CD4-positive, alpha-beta T cell (primary cell): ENCODE data around the gene FN3KRP. TPM values are rescaled to one million over a fixed set of nuclear protein-coding genes. Genes with fewer than 3 reads are reported as not detected.

Experiments used
- ATAC-seq: fragments of 200-7000 bp; cut with Tn5 transposase; one replicate; pipeline ENCODE4 v1.10.0; 2022; ENCODE audit warnings: mild to moderate bottlenecking; ENCODE audit not compliant: poor library complexity
- CTCF ChIA-PET: fragments of 350-600 bp; sonication (Branson Sonifier 250); formaldehyde crosslinking; loops from one replicate; lab custom pipeline; 2021; ENCODE audit warnings: antibody characterized with exemption, inconsistent platforms; lab: Charles Lee
- POLR2A ChIA-PET: fragments of 350-600 bp; sonication (Branson Sonifier 250); formaldehyde crosslinking; loops from one replicate; lab custom pipeline; 2021; ENCODE audit warnings: antibody characterized with exemption, inconsistent platforms; lab: Charles Lee
- DNase-seq, 14 experiments: peaks; one replicate each; pipeline ENCODE4 v3.0.0-alpha.2; 2013 to 2020; ENCODE audit warnings: mixed read lengths in 2 of 14
- H3K27ac ChIP-seq, 2 donors: one replicate each; pipeline versions ENCODE4 v1.5.1 to v1.7.0; 2013; ENCODE audit warnings: low read length in 2 of 2, low read depth in 1 of 2, mild to moderate bottlenecking in 1 of 2
- H3K27me3 ChIP-seq, 2 experiments: 1 replicate in 1 of 2; 2 replicates in 1 of 2; pipeline versions ENCODE4 v1.6.1 to v1.7.0; 2013; ENCODE audit warnings: low read length in 2 of 2, control low read depth in 1 of 2, mild to moderate bottlenecking in 1 of 2, moderate library complexity in 1 of 2; ENCODE audit not compliant: insufficient read depth in 2 of 2, control insufficient read depth in 1 of 2
- H3K36me3 ChIP-seq: one replicate; pipeline ENCODE4 v1.6.1; 2013; ENCODE audit warnings: low read length, control low read depth; ENCODE audit not compliant: insufficient read depth
- H3K4me1 ChIP-seq: one replicate; pipeline ENCODE4 v1.6.1; 2013; ENCODE audit warnings: low read length, control low read depth; ENCODE audit not compliant: insufficient read depth
- H3K4me3 ChIP-seq: one replicate; pipeline ENCODE4 v1.5.1; 2013; ENCODE audit warnings: mild to moderate bottlenecking, low read length, moderate library complexity
- H3K9me3 ChIP-seq, 2 experiments: 1 replicate in 1 of 2; 2 replicates in 1 of 2; pipeline versions ENCODE4 v1.6.1 to v1.7.0; 2013; ENCODE audit warnings: low read length in 2 of 2, mild to moderate bottlenecking in 2 of 2, control low read depth in 1 of 2, moderate library complexity in 1 of 2; ENCODE audit not compliant: control insufficient read depth in 1 of 2, insufficient read depth in 1 of 2
- H3K27ac Mint-ChIP-seq: one replicate; pipeline ENCODE4 v1.8.0; 2020; ENCODE audit warnings: mixed read lengths
- H3K27me3 Mint-ChIP-seq: one replicate; pipeline ENCODE4 v1.8.0; 2021; ENCODE audit warnings: mixed read lengths
- H3K36me3 Mint-ChIP-seq: one replicate; pipeline ENCODE4 v1.8.0; 2021; ENCODE audit warnings: low read depth, mixed read lengths
- H3K4me1 Mint-ChIP-seq: one replicate; pipeline ENCODE4 v1.8.0; 2021; ENCODE audit warnings: low read depth, mixed read lengths
- H3K4me3 Mint-ChIP-seq: one replicate; pipeline ENCODE4 v1.8.0; 2020; ENCODE audit warnings: mild to moderate bottlenecking, mixed read lengths
- H3K9me3 Mint-ChIP-seq: one replicate; pipeline ENCODE4 v1.8.0; 2020; ENCODE audit warnings: mixed read lengths
- CTCF ChIP-seq: fragments of 200-600 bp; IDR thresholded peaks from one replicate; pipeline ENCODE4 v1.8.0; 2022; ENCODE audit warnings: antibody characterized with exemption, mild to moderate bottlenecking
- intact Hi-C, 2 experiments: fragments of 100-400 bp; cut with DNase I in 1 of 2; cut with micrococcal nuclease in 1 of 2; formaldehyde crosslinking; loops; one replicate each; pipeline versions ENCODE4 v1.15.1 to v1.9.0; 2023 to 2025; cut with DNase I, micrococcal nuclease
- total RNA-seq, 174 experiments: library from RNA in 2 of 174; stranded (reverse) in 2 of 174; gene quantifications; one replicate each; pipeline ENCODE4 v1.2.3 and lab custom pipeline; 2021 to 2026

FN3KRP gene
- total RNA-seq, 2 experiments from 2014 or later: 30.6 to 31.2 TPM

- Mint-ChIP-seq H3K4me3 (no peak overlapping the region), H3K27ac (no peak overlapping the region), H3K27me3 (no peaks in the 10 kb centered on the region), H3K36me3 (peaks cover 14% of the 10 kb centered on the region), H3K9me3 (no peaks in the 10 kb centered on the region), H3K4me1 (no peaks in the 10 kb centered on the region)
- ATAC-seq: no peak
- POLR2A ChIA-PET: no interaction called here
- Histone ChIP-seq H3K4me3 (no peak overlapping the region), H3K4me1 (no peaks in the 10 kb centered on the region), H3K27me3 (no peaks in the 10 kb centered on the region), H3K36me3 (no peaks in the 10 kb centered on the region), H3K9me3 (peaks cover 0 to 7% of the 10 kb centered on the region in 2 experiments), H3K27ac (no peak overlapping the region)
- intact Hi-C loops: no loop called here
- no peak for TF ChIP-seq CTCF
- DNase-seq: no peak
- CTCF ChIA-PET: no interaction called here
These were observed 29.9 kb upstream of the FN3KRP start for GRCh38 chr17:82686366-82687324.

DNA sequence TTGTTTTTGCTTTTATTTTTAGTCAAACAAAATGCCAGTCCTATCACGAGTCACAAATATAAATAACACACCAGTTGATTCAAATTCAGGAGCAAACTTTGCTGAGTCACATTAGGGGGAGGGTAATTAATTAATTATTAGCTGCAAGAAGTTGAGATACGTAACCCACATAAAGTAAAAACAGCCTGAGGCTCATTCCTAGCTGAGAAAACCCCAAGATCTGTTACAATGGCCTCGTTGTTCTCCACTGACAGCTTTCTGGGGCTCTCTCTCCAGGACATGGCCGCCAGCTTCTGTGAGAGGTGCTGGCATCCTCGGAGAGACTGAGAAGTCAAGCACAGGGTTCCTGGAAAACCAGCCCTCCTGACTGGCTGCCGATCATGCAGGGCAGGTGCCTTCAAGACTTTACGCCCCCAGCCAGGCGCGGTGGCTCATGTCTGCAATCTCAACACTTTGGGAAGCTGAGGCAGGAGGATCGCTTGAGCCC, 29.1 kb upstream of the FN3KRP start:
- Mint-ChIP-seq H3K4me1 (no peaks in the 10 kb centered on the region), H3K4me3 (no peak overlapping the region), H3K27ac (no peak overlapping the region), H3K36me3 (peaks cover 6% of the 10 kb centered on the region), H3K9me3 (no peaks in the 10 kb centered on the region), H3K27me3 (no peaks in the 10 kb centered on the region)
- Histone ChIP-seq H3K9me3 (no peaks in the 10 kb centered on the region), H3K36me3 (no peaks in the 10 kb centered on the region), H3K27ac (no peak overlapping the region), H3K27me3 (no peaks in the 10 kb centered on the region), H3K4me1 (no peaks in the 10 kb centered on the region), H3K4me3 (no peak overlapping the region)
- no peak for TF ChIP-seq CTCF
- CTCF ChIA-PET: no interaction called here
- DNase-seq (no peak), ATAC-seq (no peak)
- intact Hi-C loops: no loop called here
- POLR2A ChIA-PET: no interaction called here

GRCh38 chr17:82687871-82688270, 28.6 kb upstream of the FN3KRP start:
- Mint-ChIP-seq H3K36me3 (peaks cover 5% of the 10 kb centered on the region), H3K4me3 (no peak overlapping the region), H3K27ac (no peak overlapping the region), H3K9me3 (no peaks in the 10 kb centered on the region), H3K27me3 (no peaks in the 10 kb centered on the region), H3K4me1 (no peaks in the 10 kb centered on the region)
- no peak for DNase-seq
- Histone ChIP-seq H3K27me3 (no peaks in the 10 kb centered on the region), H3K27ac (no peak overlapping the region), H3K4me1 (no peaks in the 10 kb centered on the region), H3K4me3 (no peak overlapping the region), H3K36me3 (no peaks in the 10 kb centered on the region), H3K9me3 (no peaks in the 10 kb centered on the region)
- ChIA-PET POLR2A (no interaction called here), CTCF (no interaction called here)
- ATAC-seq: no peak
- no peak for TF ChIP-seq CTCF
- intact Hi-C loops: no loop called here
